Measurements from ENCODE around the gene IRF2BPL.

Gene IRF2BPL

DNA sequence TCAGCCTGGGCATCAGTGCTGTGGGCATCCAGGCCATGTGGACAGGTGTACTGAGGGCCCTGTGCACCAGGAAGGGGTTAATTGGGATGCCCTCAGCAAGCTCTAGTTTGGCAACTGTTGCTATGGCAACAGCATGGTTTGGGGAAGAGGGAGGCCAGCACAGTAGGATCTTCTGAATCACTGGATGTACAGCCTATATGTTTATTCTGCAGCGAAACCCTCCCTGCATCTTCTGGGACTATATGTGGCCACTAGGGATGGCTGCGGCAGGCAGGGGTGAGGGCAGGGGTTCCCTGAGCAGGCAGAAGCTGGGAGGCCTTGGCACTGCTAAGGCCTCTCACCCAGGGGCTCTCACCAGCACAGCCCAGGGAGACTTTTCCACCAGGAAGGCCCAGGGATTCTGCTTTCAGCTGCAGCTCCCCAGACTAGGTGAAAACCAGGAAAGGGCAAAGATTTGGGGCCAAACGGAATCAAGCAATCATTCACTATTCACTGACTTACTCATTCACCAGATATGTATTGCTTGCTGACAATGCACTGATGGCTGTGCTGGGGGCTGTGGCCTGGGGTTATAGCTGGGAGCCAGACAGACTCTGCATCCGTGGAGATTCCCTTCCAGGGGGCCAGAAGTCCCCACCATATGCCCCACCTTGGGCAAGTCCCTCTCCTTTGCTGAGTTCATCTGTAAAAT, 42.8 kb downstream of the IRF2BPL start:
- no peak overlapping the region for H3K27ac ChIP-seq
- TF ChIP-seq ZFX (IDR thresholded peaks at IDR 0.05): no peak
- TF ChIP-seq, protein P1, sequence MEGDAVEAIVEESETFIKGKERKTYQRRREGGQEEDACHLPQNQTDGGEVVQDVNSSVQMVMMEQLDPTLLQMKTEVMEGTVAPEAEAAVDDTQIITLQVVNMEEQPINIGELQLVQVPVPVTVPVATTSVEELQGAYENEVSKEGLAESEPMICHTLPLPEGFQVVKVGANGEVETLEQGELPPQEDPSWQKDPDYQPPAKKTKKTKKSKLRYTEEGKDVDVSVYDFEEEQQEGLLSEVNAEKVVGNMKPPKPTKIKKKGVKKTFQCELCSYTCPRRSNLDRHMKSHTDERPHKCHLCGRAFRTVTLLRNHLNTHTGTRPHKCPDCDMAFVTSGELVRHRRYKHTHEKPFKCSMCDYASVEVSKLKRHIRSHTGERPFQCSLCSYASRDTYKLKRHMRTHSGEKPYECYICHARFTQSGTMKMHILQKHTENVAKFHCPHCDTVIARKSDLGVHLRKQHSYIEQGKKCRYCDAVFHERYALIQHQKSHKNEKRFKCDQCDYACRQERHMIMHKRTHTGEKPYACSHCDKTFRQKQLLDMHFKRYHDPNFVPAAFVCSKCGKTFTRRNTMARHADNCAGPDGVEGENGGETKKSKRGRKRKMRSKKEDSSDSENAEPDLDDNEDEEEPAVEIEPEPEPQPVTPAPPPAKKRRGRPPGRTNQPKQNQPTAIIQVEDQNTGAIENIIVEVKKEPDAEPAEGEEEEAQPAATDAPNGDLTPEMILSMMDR (conservative IDR thresholded peaks at IDR 0.05): no peak

DNA sequence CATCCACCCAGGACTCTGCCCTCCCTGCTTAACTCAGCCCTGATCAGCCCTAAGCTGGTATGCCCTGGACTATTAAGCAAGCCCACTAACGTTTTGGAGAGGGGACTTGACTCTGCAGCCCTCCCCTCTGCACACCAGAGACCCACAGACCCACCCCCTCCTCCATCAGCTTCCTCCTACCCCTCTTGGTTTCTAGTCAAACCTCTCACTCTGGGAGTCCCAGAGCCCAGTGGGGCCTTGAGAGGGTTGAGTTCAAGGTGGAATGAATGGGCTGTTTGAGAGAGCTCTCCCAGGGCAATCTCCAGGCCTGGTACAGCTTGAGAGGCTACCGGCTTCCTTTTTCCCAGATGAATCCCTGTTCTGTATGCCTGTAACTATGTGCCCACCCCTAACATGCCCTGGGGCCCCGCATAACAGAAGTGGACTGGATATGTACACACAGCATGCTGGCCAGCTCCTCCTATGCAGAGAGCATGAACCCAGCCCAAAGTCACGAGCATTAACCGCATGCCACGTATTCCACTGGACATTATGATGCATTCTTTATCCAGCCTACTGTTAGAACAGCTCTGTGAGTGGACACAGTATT, 43.6 kb downstream of the IRF2BPL start:
- H3K27ac ChIP-seq: no peak overlapping the region
- TF ChIP-seq, protein P1 (conservative IDR thresholded peaks at IDR 0.05): no peak
- no peak for TF ChIP-seq ZFX (IDR thresholded peaks at IDR 0.05)

DNA sequence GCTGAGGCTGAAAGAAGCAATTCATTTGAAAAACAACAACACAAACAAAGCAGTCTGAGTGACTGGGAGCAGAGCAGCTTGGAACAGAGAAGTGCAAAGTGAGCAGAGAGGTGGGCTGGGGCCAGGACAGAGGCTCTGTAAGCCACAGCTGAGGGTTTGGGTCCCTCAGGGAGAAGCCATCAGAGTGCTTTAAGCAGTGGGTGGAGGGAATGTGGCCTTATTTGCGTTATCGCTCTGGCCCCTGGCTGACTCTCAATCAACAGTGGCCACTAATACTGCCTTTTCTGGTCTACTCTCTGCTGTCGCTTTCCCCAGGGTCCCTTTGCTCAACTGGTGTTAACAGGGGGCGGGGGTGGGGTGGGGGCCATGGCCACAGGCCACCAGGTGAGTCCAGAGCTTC, 44.2 kb downstream of the IRF2BPL start:
- no peak overlapping the region for H3K27ac ChIP-seq
- TF ChIP-seq, protein P1 (conservative IDR thresholded peaks at IDR 0.05): no peak
- no peak for TF ChIP-seq ZFX (IDR thresholded peaks at IDR 0.05)

DNA sequence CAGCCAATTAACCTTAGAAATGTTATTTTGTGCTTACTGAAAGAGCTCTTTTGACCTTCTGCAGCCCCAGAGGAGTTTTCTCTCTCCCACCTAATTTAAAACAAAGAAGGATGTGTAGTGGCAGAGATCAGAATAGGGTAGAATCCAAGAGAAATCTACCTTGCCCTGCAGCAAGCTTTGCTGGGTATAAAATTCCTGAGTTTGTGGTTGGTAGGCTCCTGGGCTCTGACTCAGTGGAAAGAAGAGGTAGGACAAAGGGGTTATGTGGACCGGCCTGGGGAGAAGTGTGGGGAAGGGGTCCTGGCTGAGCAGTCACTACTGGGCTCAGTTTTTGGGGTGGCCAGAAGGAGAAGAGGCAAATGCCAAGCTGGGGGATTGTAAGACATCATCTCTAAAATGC, 46.8 kb downstream of the IRF2BPL start:
- no peak overlapping the region for H3K27ac ChIP-seq
- TF ChIP-seq, protein P1 (conservative IDR thresholded peaks at IDR 0.05): no peak
- no peak for TF ChIP-seq ZFX (IDR thresholded peaks at IDR 0.05)

DNA sequence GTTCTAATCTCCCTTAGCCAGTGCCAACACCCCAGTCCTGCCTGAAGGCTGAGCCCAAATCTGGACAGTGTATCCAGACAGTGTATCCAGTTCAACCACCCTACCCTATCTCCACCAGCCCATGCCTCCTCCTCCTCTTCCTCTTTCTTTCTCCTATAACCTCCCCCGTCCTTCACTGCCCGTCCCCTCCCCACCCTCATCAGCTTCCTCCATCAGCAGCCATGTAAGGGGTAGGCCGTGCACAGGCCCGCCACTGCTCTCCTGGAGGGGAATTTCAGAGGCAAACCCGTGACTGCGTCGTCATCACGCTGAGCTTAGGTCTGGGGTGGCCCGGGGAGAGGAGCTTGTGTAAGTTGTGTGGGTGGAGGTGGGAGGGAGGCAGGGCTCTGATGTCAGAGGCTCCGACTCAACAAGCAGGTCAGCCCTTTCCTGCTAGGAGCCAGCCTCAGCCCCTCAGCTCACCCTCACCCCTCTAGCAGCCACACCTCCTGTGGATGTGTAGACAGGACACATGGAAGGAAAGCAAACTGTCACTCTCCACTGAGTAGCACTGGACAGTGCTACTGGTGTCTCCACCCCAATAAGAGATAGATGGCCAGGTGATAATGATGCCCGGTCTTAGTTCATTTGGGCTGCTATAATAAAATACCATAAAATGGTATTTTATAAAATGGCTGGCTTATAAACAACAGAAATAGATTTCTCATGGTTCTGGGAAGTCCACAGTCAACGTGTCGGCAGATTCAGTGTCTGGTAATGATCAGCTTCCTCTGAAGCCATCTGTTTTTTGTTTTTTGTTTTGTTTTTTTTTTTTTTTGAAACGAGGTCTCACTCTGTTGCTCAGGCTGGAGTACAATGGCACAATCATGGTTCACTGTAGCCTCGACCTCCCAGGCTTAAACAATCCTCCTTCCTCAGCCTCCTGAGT, 50.5 kb downstream of the IRF2BPL start:
- TF ChIP-seq ZFX (IDR thresholded peaks at IDR 0.05): no peak
- TF ChIP-seq, protein P1 (conservative IDR thresholded peaks at IDR 0.05): no peak
- H3K27ac ChIP-seq: no peak overlapping the region

DNA sequence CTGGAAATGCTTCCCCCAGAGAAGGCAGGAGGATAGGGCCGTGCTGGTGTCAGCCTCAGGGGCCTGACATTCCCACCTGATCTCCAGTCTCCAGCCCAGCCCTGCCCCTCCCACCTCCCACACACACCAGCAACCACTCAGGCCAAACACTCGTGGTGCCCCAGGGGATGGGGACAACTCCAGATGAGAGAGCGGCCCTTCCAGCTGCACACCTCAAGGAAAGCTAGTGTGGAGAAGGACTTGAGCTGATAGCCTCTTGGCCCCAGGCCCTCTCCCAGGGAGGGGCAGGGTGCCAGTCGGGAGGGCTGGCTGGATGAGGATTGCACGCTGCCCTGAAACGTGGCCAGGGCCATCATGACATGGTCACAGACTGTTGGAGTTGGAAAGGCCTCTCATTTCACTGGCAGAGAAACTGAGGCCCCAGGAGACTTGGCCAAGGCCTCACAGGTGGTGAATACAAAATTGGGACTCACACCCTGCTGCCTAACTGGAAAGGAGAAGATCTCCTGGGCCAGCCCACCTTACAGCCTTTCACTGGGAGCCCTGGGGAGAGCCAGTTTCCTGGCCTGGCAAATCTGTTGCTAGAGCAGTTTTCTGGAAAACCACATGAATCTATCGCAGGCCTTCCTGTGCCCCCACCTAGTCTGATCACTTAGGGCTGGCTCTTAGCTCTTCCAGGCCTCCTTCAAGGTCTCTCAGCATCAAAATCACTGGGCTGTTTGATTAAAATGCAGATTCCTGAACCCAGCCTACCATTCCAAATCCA, 52.1 kb downstream of the IRF2BPL start:
- H3K27ac ChIP-seq: no peak overlapping the region
- TF ChIP-seq, protein P1 (conservative IDR thresholded peaks at IDR 0.05): no peak
- no peak for TF ChIP-seq ZFX (IDR thresholded peaks at IDR 0.05)

Measured in C4-2B (cell line).